C4-2B (cell line): ENCODE data around the gene INHBB.
"Not testable (repeated sequence)": the region's sequence is repeated elsewhere in the genome, so short reads cannot be mapped to it uniquely, and the experiment has no call there.

ENCODE experiments used
- H3K27ac ChIP-seq: fragments of 450-650 bp; 2 replicates; pipeline ENCODE4 v1.5.1; 2017
- CTCF ChIP-seq: fragments of 450-650 bp; conservative IDR thresholded peaks from 2 replicates; pipeline ENCODE4 v1.5.1; 2017; ENCODE audit warnings: mild to moderate bottlenecking
- ZFX ChIP-seq: fragments of 450-650 bp; IDR thresholded peaks from 2 replicates; pipeline ENCODE4 v1.6.1; 2017

The INHBB gene

DNA sequence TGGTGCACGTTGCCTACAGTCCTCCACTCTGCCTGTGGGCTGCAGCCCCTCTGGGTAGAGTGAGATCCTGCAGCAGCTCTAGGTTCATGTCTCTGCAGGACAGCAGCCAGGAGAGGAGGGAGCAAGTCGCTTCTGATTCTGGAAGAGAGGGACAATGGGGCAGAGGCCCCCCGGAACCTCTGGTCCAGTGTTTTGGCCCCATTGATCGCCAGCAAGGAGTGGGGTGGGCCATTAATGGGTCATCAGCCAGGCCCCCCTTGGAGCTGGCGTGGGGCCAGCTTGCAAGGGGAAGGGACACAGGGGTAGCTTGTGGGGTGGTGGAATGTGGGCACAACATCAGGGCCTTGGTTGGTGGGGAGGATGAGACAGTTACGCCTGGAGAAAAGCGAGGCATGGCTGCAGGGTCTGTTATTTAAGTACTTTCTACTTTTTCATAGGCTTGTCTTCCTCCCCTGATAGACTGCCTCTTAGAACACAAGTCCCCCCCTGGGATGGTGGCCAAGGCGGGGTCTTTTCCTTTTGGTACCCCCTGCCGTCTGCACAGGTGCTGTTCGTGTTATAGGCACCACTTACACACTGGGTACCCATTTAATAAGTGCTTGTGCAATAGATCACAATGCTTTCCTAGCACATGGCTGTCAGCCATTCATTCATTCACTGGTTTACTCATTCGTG, 44.6 kb downstream of the INHBB start:
- no peak for TF ChIP-seq ZFX
- TF ChIP-seq CTCF, result no peak
- no peak overlapping the region for H3K27ac ChIP-seq

DNA sequence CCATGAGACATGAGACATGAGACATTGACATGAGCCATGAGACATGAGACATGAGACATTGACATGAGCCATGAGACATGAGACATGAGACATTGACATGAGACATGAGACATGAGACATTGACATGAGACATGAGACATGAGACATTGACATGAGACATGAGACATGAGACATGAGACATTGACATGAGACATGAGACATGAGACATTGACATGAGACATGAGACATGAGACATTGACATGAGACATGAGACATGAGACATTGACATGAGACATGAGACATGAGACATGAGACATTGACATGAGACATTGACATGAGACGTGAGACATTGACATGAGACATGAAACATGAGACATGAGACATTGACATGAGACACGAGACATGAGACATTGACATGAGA, 45.4 kb downstream of the INHBB start:
- H3K27ac ChIP-seq, result not testable (repeated sequence)

DNA sequence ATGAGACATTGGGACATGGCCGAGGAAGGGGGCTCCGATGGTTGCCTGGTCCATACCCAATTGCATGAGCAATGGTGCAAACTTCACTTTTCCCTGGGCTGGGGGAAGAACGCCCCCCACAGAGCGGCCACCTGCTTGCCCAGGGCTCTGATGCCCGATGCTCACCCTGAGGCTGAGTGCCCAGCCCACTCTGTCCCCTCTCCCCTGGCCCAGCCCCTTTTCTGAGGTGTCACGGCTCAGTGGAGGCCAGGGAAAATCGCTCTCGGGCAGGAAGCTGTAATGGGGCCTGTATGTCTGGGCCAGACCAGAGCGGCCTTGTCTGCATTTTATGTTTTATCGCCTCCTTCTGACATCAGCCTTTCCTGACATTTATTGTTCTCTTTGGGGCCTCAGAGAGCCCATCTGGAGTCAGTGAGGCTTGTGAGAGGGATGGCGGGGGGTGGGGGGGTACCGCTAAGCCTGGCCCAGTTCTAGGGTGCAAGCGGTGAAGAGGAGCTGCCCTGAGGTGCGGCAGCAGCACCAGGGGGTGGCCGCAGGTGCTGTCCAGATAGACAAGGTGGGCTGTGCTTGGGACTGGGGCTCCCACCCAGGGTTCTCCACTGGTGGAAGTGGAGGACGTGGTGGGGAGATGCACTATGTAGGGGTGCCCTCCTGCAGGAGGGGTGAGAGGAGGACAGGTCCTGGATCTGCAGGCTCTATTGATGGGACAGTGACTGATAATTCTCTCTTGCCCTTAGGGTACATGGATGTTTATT, 46.2 kb downstream of the INHBB start:
- TF ChIP-seq CTCF, result no peak
- no peak for TF ChIP-seq ZFX
- H3K27ac ChIP-seq, result no peak overlapping the region

DNA sequence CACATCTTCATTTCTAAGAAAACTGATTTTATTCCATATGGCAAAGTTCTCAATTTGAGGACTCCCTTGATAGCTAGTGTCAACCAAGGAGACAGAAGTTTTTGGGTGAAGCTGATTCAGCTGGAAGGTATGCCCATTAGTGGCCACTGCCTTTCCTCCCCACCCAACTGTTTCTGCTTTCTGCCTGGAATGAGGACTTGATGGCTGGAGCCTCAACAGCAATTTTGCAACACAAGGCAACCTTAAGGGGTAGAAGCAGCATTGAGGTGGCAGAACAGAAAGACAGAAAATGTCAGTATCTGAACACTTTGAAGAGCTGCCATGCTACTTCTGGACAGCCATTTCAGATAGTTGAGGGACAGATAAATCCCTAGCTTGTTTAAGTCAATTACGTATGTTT, 47.0 kb downstream of the INHBB start:
- no peak overlapping the region for H3K27ac ChIP-seq
- TF ChIP-seq CTCF (no peak), ZFX (no peak)

DNA sequence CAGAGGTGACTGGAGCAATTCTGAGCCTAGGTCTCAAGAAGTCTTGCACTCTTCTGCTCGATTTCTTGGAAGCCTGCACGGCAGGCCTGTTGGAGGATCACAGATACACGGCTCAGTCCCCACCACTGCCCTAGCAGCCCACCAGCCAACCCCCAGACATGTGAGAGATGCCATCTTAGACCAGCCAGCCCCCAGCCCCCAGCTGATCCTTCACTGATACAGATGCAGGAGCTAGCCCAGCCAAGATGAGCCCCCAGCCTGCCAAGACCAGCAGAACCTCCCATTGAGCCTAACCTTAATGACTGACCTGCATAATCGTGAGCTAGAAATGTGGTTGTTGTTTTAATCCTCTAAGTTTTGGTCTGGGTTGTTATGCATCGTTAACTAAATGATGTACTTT, 47.5 kb downstream of the INHBB start:
- TF ChIP-seq ZFX (no peak), CTCF (no peak)
- H3K27ac ChIP-seq, result no peak overlapping the region

DNA sequence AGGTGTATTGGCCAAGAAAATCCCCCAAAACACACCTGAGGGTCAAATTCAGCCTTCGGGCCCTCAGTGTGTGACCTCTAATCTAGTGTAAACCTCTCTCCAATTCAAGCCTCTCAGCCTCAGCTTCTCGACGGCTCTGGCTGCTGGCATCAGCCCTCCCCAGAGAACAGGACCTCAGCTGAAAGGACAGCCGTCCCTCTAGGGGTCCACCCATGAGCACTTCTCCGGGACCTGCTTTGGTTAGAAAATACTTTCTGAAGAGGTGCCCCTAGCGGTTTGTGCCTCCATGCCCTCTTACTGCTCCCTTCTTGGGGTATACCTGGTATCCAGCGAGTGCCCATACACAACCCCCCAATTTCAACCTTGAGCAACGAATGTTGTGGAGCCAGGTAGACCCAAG, 48.8 kb downstream of the INHBB start:
- no peak overlapping the region for H3K27ac ChIP-seq
- TF ChIP-seq CTCF (no peak), ZFX (no peak)

DNA sequence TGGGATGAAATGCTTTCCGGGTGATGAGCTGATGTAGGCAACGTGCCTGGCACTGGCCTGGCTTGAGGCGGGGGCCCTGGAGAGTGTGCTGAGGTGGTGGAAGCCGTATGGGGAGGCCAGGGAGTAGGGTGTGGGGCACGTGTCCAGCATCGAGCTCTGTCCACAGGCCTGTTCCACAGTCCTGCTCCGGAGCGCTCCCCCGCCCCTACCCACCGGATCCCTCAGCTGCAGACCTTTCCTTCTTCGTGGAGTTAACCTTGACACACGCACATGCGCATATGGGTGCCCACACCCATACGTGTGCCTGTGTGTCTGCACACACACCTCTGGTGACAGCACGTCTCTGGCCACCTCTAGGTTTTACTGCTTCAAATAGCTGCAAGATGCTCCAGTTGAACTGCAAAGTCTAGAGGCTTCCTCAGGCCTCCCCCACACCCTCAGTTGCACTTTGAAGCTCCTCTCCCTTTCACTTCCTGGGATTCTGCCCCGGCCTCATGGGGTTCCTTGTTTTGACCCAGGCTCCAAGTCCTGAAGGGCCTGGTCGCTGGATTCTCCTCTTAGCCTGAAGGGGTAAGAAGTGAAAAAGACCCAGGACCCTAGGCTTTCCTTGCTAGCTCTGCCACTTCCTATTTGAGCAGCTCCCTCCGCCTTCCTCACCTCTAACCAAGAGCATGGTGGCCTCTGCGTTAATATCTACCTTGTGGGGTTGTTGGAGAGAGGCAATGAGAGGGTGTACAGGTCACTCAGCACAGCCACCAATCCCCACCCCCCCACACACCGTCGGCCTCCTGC, 49.5 kb downstream of the INHBB start:
- H3K27ac ChIP-seq, result no peak overlapping the region
- TF ChIP-seq CTCF (no peak), ZFX (no peak)
